HG02763 (cell line): ENCODE measurements around the gene GPRASP2.
"Not testable (repeated sequence)": the region's sequence is repeated elsewhere in the genome, so short reads cannot be mapped to it uniquely, and the experiment has no call there.

Source experiments
- ATAC-seq: cut with Tn5 transposase; IDR thresholded peaks from one replicate; pipeline ENCODE4 v1.9.1; 2021; ENCODE audit warnings: mild to moderate bottlenecking, moderate library complexity; ENCODE audit not compliant: unreplicated experiment

The GPRASP2 gene

DNA sequence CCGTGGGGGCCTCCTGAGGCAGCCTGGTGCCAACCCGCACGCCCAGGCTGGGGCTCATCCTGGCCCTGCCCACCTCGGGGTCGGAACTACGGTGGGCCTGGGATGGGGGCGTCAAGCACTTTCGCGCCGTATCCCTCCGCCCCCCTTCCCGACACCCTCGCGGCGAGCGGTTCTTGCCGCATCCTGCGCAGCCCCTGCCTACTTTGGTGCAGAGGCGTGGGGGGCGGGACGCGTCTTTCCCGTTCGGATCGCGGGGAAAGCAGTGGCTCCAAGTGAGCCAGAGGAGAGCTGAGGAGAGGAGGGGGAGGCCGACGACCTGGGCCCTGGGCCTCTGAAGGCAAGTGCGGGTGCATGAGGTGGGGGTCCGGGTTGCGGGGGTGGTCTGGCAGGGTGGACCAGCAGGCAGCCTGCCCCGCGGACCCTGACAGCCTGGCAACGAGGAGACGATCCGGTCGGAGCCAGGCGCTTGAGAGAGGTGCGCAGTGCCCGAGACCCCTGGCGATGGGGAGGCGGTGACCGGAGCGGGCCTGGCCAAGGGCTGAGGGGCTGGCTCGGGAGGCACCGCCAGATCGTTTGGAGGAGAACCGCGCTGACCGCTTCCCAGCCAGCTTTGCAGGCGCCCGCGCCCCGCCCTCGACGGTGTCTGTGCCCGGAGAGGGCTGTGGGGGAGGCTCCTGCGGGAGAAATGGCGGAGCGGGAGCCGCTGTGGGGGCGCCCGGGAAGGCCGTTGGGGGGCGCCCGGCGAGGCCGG, at the start of gene GPRASP2:
TSS of gene GPRASP2 (plus strand) at position 233 of the 751 bp plus-strand sequence. CDS start 2,422 bp downstream, outside the sequence.
- no peak for ATAC-seq

DNA sequence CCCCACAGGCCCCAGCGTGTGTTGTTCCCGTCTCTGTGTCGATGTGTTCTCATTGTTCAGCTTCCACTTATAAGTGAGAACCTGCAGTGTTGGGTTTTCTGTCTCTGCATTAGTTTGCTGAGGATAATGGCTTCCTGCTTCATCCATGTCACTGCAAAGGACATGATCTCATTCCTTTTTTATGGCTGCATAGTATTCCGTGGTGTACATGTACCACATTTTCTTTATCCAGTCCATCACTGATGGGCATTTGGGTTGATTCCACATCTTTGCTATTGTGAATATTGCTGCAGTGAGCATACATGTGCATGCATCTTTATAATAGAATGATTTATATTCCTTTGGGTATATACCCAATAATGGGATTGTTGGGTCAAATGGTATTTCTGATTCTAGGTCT, 48.4 kb upstream of the GPRASP2 start:
- not testable (repeated sequence) for ATAC-seq

DNA sequence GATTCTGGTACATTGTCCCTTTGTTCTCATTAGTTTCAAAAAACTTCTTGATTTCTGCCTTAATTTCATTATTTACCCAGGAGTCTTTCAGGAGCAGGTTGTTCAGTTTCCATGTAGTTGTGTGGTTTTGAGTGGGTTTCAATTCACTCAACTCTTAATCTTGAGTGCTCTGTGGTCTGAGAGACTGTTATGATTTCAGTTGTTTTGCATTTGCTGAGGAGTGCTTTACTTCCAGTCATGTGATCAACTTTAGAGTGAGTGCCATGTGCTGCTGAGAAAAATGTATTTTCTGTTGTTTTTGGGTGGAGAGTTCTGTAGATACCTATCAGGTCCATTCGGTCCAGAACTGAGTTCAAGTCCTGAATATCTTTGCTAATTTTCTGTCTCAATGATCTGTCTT, 45.2 kb upstream of the GPRASP2 start:
- not testable (repeated sequence) for ATAC-seq

DNA sequence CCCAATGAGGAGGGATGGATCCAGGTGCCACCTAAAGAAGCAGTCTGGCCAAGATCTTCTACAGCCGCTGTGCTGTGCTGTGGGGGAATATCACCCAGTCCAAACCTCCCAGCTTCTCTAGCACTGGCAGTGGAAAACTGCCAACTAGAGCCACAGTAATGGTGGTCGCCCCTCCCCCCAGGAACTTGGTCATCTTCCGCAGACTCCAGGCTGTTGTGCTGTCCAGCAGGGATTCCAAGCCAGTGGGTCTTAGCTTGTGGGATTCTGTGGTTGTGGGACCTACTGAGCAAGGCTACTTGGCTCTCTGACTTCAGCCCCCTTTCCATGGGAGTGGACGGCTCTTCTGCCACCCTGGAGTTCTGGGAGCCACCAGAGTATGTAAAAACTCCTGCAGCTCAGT, 42.7 kb upstream of the GPRASP2 start:
- no peak for ATAC-seq

DNA sequence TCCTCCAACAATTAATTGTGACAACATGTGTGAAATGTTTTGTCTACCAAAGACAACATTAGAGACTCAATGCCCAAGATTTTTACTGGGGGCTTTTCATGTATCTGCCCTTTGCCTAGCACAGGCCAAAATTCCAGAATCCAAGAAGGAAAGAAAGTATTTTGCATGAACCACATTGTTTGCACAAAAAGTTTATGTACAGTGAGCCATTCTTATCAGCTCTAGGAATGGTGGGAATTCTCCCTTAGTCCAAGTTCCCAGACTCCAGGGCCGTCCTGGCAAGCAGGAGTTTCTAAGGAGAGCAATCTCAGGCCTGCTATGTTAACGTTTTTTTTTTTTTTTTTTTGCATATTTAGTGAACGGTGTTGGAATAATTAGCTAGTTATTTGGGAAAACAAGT, 39.4 kb upstream of the GPRASP2 start:
- ATAC-seq: no peak

DNA sequence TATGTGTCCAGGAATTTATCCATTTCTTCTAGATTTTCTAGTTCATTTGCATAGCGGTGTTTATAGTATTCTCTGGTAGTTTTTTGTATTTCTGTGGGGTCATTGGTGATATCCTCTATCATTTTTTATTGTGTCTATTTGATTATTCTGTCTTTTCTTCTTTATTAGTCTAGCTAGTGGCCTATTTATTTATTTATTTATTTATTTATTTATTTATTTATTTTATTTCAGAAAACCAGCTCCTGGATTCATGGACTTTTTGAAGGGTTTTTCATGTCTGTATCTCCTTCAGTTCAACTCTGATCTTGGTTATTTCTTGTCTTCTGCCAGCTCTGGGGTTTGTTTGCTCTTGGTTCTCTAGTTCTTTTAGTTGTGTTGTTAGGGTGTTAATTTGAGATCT, 34.8 kb upstream of the GPRASP2 start:
- ATAC-seq: not testable (repeated sequence)

DNA sequence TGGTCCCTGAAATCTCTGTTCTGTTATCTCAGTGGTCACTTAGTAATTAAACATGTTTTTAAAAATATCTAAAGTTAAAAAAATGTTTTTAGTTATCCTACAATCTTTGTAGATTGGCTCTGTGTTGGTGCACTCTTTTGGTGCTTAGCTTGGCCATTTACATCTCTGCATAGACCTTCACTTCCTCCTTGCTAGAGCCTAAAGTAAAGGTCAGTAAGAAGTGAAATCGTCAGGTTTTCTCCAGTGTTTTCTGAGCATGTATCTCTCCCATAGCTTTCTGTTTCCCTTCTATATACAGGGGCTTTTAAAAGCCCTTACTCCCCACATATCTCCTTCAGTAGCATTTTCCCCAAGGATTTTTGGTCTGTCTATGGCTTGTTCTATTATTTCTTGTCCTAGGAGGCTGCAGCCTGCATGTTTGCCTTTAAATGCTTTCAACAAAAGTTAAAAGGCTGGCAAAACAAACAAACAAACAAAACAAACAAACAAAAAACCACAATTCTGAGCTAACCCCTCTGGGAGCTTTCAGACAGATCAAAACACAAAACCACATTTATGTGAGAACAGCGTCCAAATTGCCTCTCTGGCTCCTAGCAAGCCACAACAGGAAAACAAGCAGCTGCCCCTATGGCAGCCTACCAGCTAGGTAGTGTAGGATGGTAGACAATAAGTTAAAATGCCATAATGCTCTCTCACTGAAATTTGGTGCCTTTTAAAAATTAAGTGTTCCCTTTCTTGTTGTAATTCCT, 27.3 kb upstream of the GPRASP2 start:
- ATAC-seq: no peak

DNA sequence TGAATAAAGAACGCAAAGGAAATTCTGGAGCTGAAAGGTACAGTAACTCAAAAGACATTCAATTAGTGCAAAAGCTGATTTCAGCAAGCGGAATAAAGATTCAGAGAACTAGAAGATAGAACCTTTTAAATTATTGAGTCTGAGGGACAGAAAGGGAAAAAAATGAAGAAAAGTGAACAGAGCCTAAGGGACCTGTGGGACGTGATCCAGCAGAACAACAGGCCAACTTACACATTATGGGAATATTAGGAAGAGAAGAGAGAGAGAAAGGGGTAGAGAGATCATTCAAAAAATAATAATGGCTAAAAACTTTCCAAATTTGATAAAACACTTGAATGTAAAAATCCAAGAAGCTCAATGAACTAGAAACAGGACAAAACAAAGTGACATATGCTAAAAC, 17.5 kb upstream of the GPRASP2 start:
- no peak for ATAC-seq

DNA sequence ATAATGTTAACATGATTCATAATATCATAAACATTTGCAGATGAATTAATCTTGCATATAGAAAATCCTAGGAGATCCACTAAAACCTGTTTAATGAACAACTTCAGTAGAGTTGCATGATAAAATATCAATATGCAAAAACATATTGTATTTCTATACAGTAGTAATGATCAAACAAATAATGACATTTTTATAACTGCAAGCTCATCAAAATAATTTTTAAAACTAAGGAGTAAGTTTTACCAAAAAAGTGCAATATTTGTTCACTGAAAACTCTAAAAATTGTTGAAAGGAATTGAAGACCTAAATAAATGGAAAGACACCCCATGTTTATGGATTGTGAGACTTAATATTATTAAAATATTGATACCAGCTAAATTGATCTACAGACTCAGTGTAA, 15.9 kb upstream of the GPRASP2 start:
- no peak for ATAC-seq

DNA sequence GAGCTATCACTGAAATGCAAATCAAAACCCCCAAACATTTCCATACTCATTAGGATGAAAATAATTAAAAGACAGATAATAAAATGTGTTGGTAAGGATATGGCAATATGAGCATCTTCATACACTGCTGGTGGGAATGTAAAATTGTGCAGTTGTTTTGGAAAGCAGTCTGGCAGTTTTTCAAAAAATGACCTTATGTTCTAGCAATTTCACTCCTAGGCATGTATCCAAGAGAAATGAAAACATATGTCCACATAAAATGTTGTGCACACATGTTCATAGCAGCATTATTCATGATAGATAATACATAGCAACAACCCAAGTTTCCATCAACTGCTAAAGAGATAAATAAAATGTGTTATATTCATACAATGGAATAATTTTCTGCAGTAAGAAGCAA, 14.8 kb upstream of the GPRASP2 start:
- no peak for ATAC-seq

DNA sequence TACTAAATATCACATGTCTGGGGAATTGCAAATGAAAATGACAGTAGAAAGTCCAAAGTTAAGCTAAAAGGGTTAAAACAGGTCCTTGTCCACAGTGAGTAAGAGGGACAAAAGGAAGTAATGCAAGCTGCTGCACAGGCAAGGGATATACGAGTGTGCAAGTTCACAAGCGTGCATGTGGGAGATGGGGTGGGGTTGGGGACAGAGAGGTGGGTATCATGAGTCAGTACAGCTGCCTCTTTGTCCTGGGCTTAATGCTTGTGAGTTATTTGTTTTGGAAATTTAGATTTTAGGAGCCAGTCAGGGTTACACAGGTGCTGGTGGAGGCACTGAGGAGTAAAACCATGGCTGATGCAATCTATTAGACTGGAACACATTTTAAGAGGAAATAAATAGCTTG, 3.3 kb upstream of the GPRASP2 start:
- no peak for ATAC-seq

DNA sequence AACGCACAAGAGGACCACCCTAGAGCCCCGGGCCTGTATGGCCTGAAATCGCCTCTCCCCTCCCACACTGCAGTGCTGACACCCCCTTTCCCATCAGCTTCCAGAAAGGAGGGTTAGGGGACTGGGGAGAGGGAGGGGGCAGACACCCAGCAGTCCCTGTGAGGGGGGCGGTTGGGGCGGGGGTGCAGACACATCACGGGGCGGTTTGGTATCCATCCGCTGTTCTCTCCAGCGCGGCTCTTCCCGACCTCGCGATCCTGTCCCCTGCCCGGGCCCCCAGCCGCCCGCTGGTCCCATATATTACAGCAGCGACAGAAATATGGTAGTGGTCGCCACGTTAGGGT, 404 bp upstream of the GPRASP2 start:
- no peak for ATAC-seq

DNA sequence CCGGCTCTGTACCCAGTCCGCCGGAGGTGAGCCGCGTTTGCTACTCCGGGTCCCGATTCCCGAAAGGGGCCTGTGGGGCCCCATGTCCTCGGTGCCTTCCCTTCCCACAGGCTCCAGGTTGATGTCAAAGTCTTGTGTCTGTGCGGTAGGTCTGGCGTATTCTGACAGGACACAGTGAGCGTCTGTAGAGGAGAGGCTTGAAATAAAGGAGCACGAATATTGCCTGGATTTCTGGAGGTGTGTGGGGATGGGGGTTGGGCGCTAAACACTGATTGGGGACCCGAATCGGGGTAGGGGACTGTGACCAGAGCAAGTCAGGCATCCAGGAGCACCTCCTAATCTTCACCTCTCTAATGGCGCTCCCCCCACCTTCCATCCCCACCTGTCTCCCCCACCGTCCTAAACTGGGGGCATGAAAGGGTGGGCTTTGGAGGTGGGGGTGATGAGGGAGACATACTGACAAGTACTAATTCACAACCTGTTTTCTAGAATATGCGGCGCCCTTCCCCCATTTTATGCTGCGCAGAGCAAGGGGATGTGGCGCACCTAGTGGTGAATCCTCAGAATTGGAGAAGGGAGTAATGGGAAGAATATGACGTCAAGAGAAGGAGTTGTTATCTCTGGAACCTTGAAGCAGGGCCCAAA, 855 bp downstream of the GPRASP2 start:
- ATAC-seq: no peak

DNA sequence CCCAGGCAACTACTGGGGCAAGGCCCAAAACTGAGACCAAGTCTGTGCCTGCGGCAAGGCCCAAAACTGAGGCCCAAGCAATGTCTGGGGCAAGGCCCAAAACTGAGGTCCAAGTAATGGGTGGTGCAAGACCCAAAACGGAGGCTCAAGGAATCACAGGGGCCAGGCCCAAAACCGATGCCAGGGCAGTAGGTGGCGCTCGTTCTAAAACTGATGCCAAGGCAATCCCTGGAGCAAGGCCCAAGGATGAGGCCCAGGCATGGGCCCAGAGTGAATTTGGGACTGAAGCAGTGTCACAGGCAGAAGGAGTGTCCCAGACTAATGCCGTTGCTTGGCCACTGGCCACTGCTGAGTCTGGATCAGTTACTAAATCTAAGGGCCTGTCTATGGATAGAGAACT, 2.7 kb downstream of the GPRASP2 start:
- ATAC-seq: no peak

DNA sequence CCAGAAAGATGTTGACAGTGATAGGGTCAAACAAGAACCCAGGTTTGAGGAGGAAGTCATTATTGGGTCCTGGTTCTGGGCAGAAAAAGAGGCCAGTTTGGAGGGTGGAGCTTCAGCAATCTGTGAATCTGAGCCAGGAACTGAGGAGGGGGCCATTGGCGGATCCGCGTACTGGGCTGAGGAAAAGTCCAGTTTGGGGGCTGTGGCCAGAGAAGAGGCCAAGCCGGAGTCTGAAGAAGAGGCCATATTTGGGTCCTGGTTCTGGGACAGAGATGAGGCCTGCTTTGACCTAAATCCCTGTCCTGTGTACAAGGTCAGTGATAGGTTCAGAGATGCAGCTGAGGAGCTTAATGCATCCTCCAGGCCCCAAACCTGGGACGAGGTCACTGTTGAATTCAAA, 3.7 kb downstream of the GPRASP2 start:
- no peak for ATAC-seq

DNA sequence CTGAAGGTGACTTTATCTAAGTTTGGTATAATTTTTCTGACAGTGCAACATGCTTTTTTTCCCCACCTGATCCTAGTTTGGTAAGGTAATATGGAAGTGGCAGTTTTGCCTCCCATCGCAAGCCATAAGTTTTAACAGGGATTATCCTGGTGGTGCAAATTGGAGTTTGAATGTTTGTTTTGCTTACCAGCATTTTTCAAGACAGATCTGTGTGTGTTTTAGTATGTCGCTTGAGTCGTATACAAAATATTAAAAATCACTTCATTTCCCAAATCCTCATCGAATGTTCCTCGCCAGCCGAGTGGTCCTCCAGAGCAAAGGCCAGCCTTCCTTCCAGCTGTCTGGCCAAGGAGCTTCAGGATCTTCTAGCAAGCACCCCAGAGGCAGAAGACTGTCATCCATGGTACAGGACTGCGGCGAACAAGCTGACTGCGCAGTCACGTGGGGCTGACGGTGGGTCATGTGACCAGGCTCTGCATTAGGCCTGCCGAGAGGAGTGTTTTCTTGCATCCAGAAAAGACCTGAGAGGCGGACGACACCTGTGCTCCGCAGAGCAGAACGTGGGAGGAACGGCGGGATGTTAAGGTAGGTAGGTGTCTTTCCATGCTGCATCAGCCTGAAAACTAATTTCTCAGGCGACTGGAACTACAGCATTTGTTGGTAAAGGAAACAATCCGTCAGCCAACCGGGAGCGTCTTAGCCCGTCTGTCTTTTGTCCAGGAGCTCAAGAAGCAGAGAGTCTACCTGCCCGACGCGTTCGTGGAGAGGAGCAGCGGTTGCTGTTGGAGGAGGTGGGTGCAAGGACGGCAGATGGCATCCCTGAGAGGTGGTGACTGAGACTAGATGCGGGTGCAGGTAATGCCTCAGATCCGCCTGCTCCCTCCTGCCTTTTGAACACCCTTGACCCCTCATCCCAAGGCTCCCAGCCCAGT, 8.3 kb downstream of the GPRASP2 start, which contains the start of gene GPRASP3:
TSS of gene GPRASP3 (plus strand) at position 507 of the 932 bp plus-strand sequence. CDS start 28,253 bp downstream, outside the sequence.
- peak; percentile 91 for ATAC-seq

DNA sequence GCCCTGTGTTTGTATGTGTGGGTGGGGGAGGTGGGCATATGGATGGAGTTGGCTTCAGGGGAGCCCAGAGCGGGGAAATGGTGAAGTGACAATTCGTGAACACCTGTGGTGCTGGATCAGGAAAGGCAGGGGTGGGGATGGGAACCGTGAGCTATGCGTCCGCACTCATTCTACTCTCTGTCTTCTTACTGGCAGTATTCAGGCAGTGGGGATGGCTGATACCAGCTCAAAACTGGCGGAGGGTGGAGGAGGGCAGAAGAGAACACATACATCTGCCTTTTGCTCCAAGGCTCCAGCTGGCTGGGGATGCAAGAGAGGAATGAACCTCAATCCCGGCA, 8.9 kb downstream of the GPRASP2 start:
- ATAC-seq: not testable (repeated sequence)

DNA sequence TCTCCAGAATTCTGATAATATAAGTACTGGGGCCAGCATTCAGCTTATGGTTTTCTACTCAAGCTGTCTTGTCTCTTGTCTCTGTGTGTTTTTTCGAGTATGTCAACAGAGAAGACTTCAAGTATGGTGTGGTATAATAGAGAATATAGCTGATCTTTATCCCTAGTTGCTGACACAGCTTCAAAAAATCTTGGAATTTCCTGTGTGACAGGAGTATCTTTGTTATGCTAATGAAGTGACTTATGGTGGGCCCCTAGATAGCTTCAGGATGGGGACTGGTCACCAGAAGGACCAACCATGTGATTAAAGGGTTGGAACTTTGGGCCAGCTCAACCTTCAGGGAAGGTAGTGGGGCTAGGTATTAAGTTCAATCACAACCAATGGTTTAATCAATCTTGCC, 11.2 kb downstream of the GPRASP2 start:
- no peak for ATAC-seq

DNA sequence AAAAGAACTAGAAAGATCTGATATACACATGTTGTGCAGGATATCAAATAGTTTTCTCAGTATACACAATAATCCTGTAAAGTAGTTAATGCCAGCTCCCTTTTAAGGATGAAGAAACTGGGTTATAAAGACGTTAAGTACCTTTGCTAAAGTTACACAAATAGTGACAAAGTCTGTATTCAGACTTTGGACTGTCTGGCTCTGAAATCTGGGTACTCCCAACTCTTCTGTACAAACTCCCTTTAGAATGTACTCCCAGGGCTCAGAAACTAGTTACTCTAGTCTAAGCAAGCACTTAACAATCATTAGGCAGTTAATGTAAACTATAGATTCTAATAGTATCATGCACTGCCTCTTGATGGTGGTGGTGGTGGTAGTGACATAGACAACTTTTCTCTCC, 15.5 kb downstream of the GPRASP2 start:
- ATAC-seq: no peak

DNA sequence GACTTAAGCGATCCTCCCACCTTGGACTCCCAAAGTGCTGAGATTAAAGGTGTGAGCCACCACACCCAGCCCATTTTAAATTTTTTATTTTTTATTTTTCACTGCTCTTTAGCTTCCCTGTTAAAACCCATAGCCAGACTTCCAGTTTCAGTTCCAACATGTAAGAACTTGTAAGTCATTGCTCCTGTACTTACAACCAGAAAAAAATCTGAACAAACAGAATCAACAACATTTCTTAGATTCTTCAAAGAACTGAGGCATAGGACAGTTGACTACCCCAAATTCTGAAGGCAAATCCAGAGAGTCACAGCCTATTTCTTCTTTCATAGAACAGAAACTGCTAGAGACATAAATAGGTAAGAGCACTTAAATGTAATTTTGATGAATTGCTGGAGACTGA, 16.4 kb downstream of the GPRASP2 start:
- no peak for ATAC-seq

DNA sequence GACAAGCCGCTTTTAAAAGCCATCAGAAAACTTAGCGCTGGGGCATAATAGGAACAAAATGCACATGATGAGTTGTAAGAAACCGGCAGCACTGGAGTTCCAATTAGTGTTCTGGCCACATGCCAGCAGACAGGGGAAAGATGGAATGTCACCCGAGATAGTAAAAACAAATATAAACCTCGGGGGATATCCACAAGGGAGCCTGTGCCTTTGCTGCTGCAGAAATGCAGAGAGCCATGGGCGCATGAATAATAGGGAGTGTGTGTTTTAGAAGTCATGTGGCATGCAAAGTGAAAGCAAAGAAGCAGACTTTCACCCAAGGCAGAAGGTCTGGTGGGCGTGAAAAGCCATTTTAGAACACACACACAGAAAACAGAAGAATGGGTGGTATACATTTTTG, 27.4 kb downstream of the GPRASP2 start:
- ATAC-seq: no peak
